ENCODE data around the gene DNAJC4.
A peak's percentile ranks its signal among the peaks of the same experiment; 100 is the strongest.

DNAJC4 gene

DNA sequence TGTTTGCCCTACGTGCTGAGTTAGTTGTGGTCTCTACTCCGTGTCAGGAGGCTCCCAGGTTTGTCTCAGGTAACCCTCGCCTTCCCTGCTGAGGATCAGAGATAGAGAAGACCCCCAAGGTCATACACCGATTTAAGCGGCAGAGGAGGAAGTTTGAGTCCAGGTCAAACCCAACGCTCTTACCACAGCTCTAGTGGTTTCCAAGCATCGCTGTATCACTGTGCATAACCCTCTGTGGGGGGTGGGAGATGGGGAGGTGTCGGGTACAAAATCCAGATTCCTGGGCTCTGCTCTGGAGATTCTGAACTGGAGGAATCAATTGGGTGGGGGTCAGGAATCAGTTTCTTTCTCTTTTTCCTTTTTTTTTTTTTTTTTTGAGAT is 627 bp downstream of the DNAJC4 start:
- peaks cover 69% of the 10 kb centered on the region for H3K4me1 ChIP-seq (ENCODE audit: control insufficient read depth, insufficient read depth, low read length)
- peak overlapping the region; percentile 91 for H3K27ac ChIP-seq (ENCODE audit: low read length)
- H3K9ac ChIP-seq (ENCODE audit: low read length in 2 of 2) = peak overlapping the region; percentile 80 to 94
- no peaks in the 10 kb centered on the region for H3K27me3 ChIP-seq (ENCODE audit: control insufficient read depth in 1 of 2, insufficient read depth in 2 of 2, low read length in 2 of 2)
- no peaks in the 10 kb centered on the region for H3K9me3 ChIP-seq (ENCODE audit: control insufficient read depth in 2 of 2, low read length in 2 of 2)
- H3K36me3 ChIP-seq (ENCODE audit: control insufficient read depth in 2 of 2, insufficient read depth in 2 of 2, low read length in 2 of 2) = no peaks in the 10 kb centered on the region
- peak overlapping the region; percentile 84 to 86 for H3K4me3 ChIP-seq (ENCODE audit: low read length in 2 of 2)

DNA sequence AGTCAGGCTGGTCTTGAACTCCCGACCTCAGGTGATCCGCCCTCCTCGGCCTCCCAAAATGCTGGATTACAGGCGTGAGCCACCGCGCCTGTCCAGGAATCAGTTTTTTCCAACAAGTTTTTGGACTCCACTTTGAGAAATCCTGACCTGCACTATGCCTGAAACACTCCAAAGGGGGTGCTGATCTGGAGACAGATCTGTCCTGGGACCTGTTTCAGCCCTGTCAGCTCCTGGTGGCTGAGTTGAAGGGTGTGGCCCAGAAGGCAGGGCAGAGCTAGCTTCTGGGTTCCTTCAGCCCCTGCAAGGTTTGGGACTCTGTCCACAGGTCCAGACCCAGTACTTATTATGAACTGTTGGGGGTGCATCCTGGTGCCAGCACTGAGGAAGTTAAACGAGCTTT is 1.2 kb downstream of the DNAJC4 start:
- Histone ChIP-seq H3K36me3 (ENCODE audit: control insufficient read depth in 2 of 2, insufficient read depth in 2 of 2, low read length in 2 of 2) (no peaks in the 10 kb centered on the region), H3K4me3 (ENCODE audit: low read length in 2 of 2) (peak overlapping the region in 1 of 2 donors; percentile 3), H3K9ac (ENCODE audit: low read length in 2 of 2) (no peak overlapping the region), H3K27me3 (ENCODE audit: control insufficient read depth in 1 of 2, insufficient read depth in 2 of 2, low read length in 2 of 2) (no peaks in the 10 kb centered on the region), H3K9me3 (ENCODE audit: control insufficient read depth in 2 of 2, low read length in 2 of 2) (no peaks in the 10 kb centered on the region), H3K4me1 (ENCODE audit: control insufficient read depth, insufficient read depth, low read length) (peaks cover 69% of the 10 kb centered on the region), H3K27ac (ENCODE audit: low read length) (no peak overlapping the region)

DNA sequence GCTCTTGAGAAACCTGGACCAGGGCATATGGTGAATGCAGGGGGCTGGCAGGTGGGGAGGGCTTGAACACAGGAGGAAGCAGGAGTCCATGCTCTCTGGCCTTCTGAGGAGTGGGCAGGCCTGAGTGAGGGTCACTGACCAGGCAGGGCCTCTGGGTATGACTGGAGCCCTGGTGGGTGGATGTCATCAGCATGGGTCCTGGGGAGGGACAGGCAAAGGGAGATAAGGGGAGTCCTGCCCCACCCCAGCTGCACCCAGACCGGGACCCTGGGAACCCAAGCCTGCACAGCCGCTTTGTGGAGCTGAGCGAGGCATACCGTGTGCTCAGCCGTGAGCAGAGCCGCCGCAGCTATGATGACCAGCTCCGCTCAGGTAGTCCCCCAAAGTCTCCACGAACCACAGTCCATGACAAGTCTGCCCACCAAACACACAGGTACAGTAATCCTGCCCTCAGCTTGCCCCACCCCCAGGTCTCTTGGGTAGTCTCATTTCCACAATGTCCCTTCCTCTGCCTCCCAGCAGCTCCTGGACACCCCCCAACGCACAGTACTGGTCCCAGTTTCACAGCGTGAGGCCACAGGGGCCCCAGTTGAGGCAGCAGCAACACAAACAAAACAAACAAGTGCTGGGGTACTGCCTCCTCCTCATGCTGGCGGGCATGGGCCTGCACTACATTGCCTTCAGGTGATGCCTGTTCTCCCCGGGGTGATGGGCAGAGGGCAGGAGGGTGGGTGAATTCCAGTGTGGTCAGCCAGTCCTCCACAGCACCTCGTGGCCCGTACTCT is 2.0 kb downstream of the DNAJC4 start:
- no peak overlapping the region for H3K4me3 ChIP-seq (ENCODE audit: low read length in 2 of 2)
- no peaks in the 10 kb centered on the region for H3K9me3 ChIP-seq (ENCODE audit: control insufficient read depth in 2 of 2, low read length in 2 of 2)
- H3K27ac ChIP-seq (ENCODE audit: low read length) = peak overlapping the region; percentile 18
- no peaks in the 10 kb centered on the region for H3K27me3 ChIP-seq (ENCODE audit: control insufficient read depth in 1 of 2, insufficient read depth in 2 of 2, low read length in 2 of 2)
- no peak overlapping the region for H3K9ac ChIP-seq (ENCODE audit: low read length in 2 of 2)
- H3K36me3 ChIP-seq (ENCODE audit: control insufficient read depth in 2 of 2, insufficient read depth in 2 of 2, low read length in 2 of 2) = peaks cover 0 to under 1% of the 10 kb centered on the region in 2 donors
- peaks cover 61% of the 10 kb centered on the region for H3K4me1 ChIP-seq (ENCODE audit: control insufficient read depth, insufficient read depth, low read length)

DNA sequence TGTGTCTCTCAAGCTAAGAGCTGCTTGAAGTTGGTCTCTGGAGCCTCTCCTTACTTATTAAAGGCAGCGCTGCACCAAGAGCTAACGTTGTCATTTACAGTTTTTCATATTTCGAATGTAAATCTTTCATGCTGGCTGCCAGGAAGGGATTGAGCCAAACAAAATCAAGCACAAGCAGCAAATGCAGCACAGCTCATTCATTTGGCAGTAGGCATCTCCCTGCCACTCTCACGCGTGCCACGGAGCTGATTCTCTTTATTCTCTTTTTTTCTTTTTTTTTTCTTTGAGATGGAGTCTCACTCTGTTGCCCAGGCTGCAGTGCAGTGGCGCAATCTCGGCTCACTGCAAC is 2.6 kb downstream of the DNAJC4 start:
- peaks cover 58% of the 10 kb centered on the region for H3K4me1 ChIP-seq (ENCODE audit: control insufficient read depth, insufficient read depth, low read length)
- H3K4me3 ChIP-seq (ENCODE audit: low read length in 2 of 2) = no peak overlapping the region
- H3K36me3 ChIP-seq (ENCODE audit: control insufficient read depth in 2 of 2, insufficient read depth in 2 of 2, low read length in 2 of 2) = peaks cover 6% of the 10 kb centered on the region in 2 donors
- H3K9ac ChIP-seq (ENCODE audit: low read length in 2 of 2) = no peak overlapping the region
- no peaks in the 10 kb centered on the region for H3K9me3 ChIP-seq (ENCODE audit: control insufficient read depth in 2 of 2, low read length in 2 of 2)
- peak overlapping the region; percentile 18 for H3K27ac ChIP-seq (ENCODE audit: low read length)
- H3K27me3 ChIP-seq (ENCODE audit: control insufficient read depth in 1 of 2, insufficient read depth in 2 of 2, low read length in 2 of 2) = no peaks in the 10 kb centered on the region

DNA sequence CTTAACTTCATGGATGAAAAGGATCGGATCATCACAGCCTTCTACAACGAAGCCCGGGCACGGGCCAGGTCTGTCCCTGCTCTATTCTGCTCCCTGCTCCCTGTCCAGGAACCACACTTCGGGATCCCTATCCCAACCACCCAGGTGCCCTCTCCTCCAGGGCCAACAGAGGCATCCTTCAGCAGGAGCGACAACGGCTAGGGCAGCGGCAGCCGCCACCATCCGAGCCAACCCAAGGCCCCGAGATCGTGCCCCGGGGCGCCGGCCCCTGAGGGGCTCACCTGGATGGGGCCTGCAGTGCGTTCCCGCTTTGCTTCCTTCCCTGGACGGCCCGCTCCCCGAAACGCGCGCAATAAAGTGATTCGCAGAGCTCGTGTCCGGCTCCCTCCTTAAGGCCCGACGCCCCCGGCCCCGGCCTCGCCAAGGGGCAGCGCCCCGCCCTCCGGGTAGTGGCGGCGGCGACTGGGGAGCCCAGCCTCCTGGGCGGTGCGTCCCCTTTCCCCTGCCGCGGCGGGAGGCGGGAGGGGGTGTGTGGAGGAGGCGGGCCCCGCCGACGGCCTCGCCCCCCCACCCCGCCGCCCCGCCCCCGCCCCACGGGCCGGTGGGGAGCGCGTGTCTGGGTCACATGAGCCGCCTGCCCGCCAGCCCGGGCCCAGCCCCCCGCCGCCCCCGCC is 3.7 kb downstream of the DNAJC4 start, which contains the start of gene VEGFB:
VEGFB (plus strand) TSS at position 672 of the 674 bp plus-strand sequence. CDS start 250 bp downstream, outside the sequence.
- Histone ChIP-seq H3K36me3 (ENCODE audit: control insufficient read depth in 2 of 2, insufficient read depth in 2 of 2, low read length in 2 of 2) (peaks cover 8 to 10% of the 10 kb centered on the region in 2 donors), H3K4me1 (ENCODE audit: control insufficient read depth, insufficient read depth, low read length) (peaks cover 58% of the 10 kb centered on the region), H3K9ac (ENCODE audit: low read length in 2 of 2) (peak within 1 kb of the TSS; percentile 62 to 74), H3K27me3 (ENCODE audit: control insufficient read depth in 1 of 2, insufficient read depth in 2 of 2, low read length in 2 of 2) (no peaks in the 10 kb centered on the region), H3K9me3 (ENCODE audit: control insufficient read depth in 2 of 2, low read length in 2 of 2) (no peaks in the 10 kb centered on the region), H3K4me3 (ENCODE audit: low read length in 2 of 2) (peak within 1 kb of the TSS; percentile 72 to 77), H3K27ac (ENCODE audit: low read length) (peak within 1 kb of the TSS; percentile 70)

DNA sequence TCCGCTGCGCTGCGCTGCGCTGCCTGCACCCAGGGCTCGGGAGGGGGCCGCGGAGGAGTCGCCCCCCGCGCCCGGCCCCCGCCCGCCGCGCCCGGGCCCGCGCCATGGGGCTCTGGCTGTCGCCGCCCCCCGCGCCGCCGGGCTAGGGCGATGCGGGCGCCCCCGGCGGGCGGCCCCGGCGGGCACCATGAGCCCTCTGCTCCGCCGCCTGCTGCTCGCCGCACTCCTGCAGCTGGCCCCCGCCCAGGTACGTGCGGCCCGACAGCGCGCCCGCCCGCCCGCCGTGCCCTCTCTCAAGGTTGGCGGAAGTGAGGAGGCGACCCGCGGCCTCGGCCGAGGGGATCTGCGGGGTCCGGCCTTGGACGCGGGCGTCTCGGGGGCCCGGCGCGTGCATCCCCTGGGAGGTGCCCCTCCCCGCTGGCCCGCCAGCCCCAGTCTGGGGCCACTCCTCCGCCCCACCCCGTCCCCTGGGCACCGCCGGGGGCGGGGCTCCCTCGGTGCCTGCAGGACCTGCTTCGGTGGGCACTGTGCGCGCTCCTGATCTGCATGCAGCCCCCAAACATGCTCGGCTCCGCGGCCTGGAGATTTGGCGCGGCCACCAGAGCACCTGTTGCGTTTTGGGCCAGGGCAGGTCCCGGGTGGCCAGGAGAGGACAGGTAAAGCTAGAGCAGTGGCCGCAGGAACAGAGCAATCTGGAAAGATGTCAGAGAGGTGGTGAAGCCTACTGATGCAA is 4.5 kb downstream of the DNAJC4 start:
- peak overlapping the region; percentile 66 for H3K27ac ChIP-seq (ENCODE audit: low read length)
- peak overlapping the region; percentile 53 to 64 for H3K9ac ChIP-seq (ENCODE audit: low read length in 2 of 2)
- peaks cover 8 to 10% of the 10 kb centered on the region in 2 donors for H3K36me3 ChIP-seq (ENCODE audit: control insufficient read depth in 2 of 2, insufficient read depth in 2 of 2, low read length in 2 of 2)
- peak overlapping the region; percentile 72 to 77 for H3K4me3 ChIP-seq (ENCODE audit: low read length in 2 of 2)
- no peaks in the 10 kb centered on the region for H3K27me3 ChIP-seq (ENCODE audit: control insufficient read depth in 1 of 2, insufficient read depth in 2 of 2, low read length in 2 of 2)
- peaks cover 52% of the 10 kb centered on the region for H3K4me1 ChIP-seq (ENCODE audit: control insufficient read depth, insufficient read depth, low read length)
- no peaks in the 10 kb centered on the region for H3K9me3 ChIP-seq (ENCODE audit: control insufficient read depth in 2 of 2, low read length in 2 of 2)

DNA sequence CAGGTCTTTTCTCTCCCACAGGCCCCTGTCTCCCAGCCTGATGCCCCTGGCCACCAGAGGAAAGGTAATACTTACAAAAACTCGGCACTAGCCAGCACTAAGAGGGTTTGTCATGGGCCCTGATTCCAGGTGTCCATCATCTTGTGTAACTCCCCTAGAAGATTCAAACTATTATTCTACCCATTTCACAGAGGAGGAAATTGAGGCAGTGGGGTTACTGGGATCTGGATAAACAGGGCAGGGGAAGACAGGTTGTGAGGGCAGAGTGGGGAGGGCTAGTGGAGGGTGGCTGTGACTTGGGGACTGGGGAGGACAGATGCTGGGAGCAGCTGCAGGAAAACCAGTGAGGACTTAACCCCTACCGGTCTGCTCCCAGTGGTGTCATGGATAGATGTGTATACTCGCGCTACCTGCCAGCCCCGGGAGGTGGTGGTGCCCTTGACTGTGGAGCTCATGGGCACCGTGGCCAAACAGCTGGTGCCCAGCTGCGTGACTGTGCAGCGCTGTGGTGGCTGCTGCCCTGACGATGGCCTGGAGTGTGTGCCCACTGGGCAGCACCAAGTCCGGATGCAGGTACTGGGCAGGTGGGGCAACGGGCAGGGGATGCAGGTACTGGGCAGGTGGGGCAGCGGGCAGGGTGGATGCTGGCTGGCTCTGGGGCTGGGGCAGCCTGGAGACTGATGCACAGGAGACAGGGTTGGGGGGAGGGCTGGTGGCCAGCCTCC is 5.3 kb downstream of the DNAJC4 start:
- peaks cover 56% of the 10 kb centered on the region for H3K4me1 ChIP-seq (ENCODE audit: control insufficient read depth, insufficient read depth, low read length)
- H3K4me3 ChIP-seq (ENCODE audit: low read length in 2 of 2) = peak overlapping the region; percentile 72 to 77
- no peaks in the 10 kb centered on the region for H3K27me3 ChIP-seq (ENCODE audit: control insufficient read depth in 1 of 2, insufficient read depth in 2 of 2, low read length in 2 of 2)
- H3K9ac ChIP-seq (ENCODE audit: low read length in 2 of 2) = peak overlapping the region in 1 of 2 donors; percentile 64
- no peaks in the 10 kb centered on the region for H3K9me3 ChIP-seq (ENCODE audit: control insufficient read depth in 2 of 2, low read length in 2 of 2)
- peaks cover 8 to 10% of the 10 kb centered on the region in 2 donors for H3K36me3 ChIP-seq (ENCODE audit: control insufficient read depth in 2 of 2, insufficient read depth in 2 of 2, low read length in 2 of 2)
- peak overlapping the region; percentile 66 for H3K27ac ChIP-seq (ENCODE audit: low read length)

DNA sequence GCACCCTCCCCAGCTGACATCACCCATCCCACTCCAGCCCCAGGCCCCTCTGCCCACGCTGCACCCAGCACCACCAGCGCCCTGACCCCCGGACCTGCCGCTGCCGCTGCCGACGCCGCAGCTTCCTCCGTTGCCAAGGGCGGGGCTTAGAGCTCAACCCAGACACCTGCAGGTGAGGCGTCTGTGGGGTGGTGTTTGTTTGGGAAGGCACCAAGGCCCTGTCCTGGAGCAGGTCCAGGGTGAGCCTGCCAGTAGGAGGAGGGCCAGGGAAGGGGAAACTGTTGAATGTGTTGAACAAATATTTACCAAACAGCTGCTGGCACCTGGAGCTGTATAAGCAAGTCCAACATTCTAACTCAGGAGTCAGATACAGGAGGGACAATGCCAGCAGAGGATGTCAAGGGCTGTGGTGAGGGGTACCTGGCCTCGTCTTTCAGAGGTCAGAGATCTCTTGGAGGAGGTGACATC is 7.2 kb downstream of the DNAJC4 start:
- H3K9ac ChIP-seq (ENCODE audit: low read length in 2 of 2) = no peak overlapping the region
- peak overlapping the region; percentile 31 for H3K27ac ChIP-seq (ENCODE audit: low read length)
- no peaks in the 10 kb centered on the region for H3K9me3 ChIP-seq (ENCODE audit: control insufficient read depth in 2 of 2, low read length in 2 of 2)
- no peaks in the 10 kb centered on the region for H3K27me3 ChIP-seq (ENCODE audit: control insufficient read depth in 1 of 2, insufficient read depth in 2 of 2, low read length in 2 of 2)
- H3K36me3 ChIP-seq (ENCODE audit: control insufficient read depth in 2 of 2, insufficient read depth in 2 of 2, low read length in 2 of 2) = peaks cover 8 to 10% of the 10 kb centered on the region in 2 donors
- H3K4me1 ChIP-seq (ENCODE audit: control insufficient read depth, insufficient read depth, low read length) = peaks cover 49% of the 10 kb centered on the region
- H3K4me3 ChIP-seq (ENCODE audit: low read length in 2 of 2) = no peak overlapping the region

DNA sequence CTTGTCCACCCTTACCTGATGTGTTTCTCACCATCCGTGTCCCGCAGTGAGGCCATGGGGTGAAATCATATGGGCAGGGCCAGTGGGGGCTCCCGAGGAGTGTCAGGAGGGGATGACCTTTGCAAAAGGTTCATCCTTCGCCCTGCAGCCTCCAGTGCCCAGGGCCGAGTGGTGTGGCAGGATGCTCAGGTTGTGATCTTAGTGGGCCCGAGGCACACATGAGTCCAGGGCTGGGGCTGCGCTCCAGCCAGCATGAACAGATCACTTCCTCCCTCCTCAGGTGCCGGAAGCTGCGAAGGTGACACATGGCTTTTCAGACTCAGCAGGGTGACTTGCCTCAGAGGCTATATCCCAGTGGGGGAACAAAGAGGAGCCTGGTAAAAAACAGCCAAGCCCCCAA is 7.7 kb downstream of the DNAJC4 start:
- peaks cover 8 to 10% of the 10 kb centered on the region in 2 donors for H3K36me3 ChIP-seq (ENCODE audit: control insufficient read depth in 2 of 2, insufficient read depth in 2 of 2, low read length in 2 of 2)
- peak overlapping the region; percentile 31 for H3K27ac ChIP-seq (ENCODE audit: low read length)
- no peaks in the 10 kb centered on the region for H3K27me3 ChIP-seq (ENCODE audit: control insufficient read depth in 1 of 2, insufficient read depth in 2 of 2, low read length in 2 of 2)
- no peaks in the 10 kb centered on the region for H3K9me3 ChIP-seq (ENCODE audit: control insufficient read depth in 2 of 2, low read length in 2 of 2)
- H3K4me1 ChIP-seq (ENCODE audit: control insufficient read depth, insufficient read depth, low read length) = peaks cover 49% of the 10 kb centered on the region
- H3K9ac ChIP-seq (ENCODE audit: low read length in 2 of 2) = no peak overlapping the region
- no peak overlapping the region for H3K4me3 ChIP-seq (ENCODE audit: low read length in 2 of 2)

DNA sequence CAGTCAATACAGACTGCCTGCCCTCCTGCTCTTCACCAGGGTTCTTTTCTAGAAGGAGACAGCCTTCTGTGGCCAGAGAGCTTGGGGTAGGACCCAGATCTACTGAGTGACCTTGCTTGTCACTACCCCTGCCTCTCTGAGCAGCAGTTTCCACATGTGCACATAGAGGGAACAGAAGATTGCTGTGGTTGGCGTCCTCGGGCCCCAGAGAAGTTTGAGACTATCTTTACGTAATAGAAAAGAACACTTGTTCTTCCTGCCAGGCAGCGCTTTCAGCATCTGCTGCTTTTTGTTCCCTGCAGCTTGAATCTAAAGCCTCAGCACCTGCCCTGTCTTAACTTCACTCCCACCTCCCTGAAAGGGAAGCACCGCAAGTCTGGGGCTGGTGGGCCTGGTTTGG is 8.7 kb downstream of the DNAJC4 start:
- H3K27me3 ChIP-seq (ENCODE audit: control insufficient read depth in 1 of 2, insufficient read depth in 2 of 2, low read length in 2 of 2) = no peaks in the 10 kb centered on the region
- no peak overlapping the region for H3K9ac ChIP-seq (ENCODE audit: low read length in 2 of 2)
- H3K4me3 ChIP-seq (ENCODE audit: low read length in 2 of 2) = no peak overlapping the region
- no peak overlapping the region for H3K27ac ChIP-seq (ENCODE audit: low read length)
- H3K9me3 ChIP-seq (ENCODE audit: control insufficient read depth in 2 of 2, low read length in 2 of 2) = no peaks in the 10 kb centered on the region
- H3K36me3 ChIP-seq (ENCODE audit: control insufficient read depth in 2 of 2, insufficient read depth in 2 of 2, low read length in 2 of 2) = peaks cover 8 to 17% of the 10 kb centered on the region in 2 donors
- H3K4me1 ChIP-seq (ENCODE audit: control insufficient read depth, insufficient read depth, low read length) = peaks cover 46% of the 10 kb centered on the region

Measured in stomach smooth muscle (tissue), 2 donors.